HCT116 (cell line): ENCODE results near the gene CTTN. TPM values are rescaled to one million over a fixed set of nuclear protein-coding genes. Genes with fewer than 3 reads are reported as not detected.

Experiments
- ATAC-seq: fragments of 200-7000 bp; cut with Tn5 transposase; 2 replicates; pipeline ENCODE4 v1.9.1; 2020; ENCODE audit warnings: mild to moderate bottlenecking, moderate library complexity
- BruUV-seq: library from RNA; stranded (reverse); fragments of 400-500 nt; replicated peaks from 2 replicates; lab custom pipeline; 2021; lab: Mats Ljungman, UMichigan
- CTCF ChIA-PET: fragments of 300-600 bp; sonication (Branson Sonifier 250); formaldehyde crosslinking; loops from one replicate; lab custom pipeline; 2021; ENCODE audit warnings: antibody characterized with exemption; lab: Charles Lee
- POLR2A ChIA-PET: fragments of 300-600, 350-600 bp; sonication (Branson Sonifier 250); formaldehyde crosslinking; loops from one replicate; lab custom pipeline; 2021; ENCODE audit warnings: antibody characterized with exemption; lab: Charles Lee
- RAD21 ChIA-PET, 2 experiments: fragments of 300-600 bp; sonication (Branson Sonifier 250); formaldehyde crosslinking; loops; one replicate each; lab custom pipeline; 2023; ENCODE audit warnings: low total read pairs in 2 of 2; ENCODE audit not compliant: uncharacterized antibody in 2 of 2, unreplicated experiment in 2 of 2, low non-redundant PET in 1 of 2; lab: Charles Lee
- DNase-seq: peaks from one replicate; pipeline ENCODE4 v3.0.0-alpha.2; 2010; ENCODE audit warnings: low read depth, low spot score
- H2AFZ ChIP-seq: fragments of 200-600 bp; shearing (Covaris generic), sonication (generic); 2 replicates; pipeline ENCODE4 v1.6.1; 2017; ENCODE audit warnings: low read depth, mixed run types, mixed read lengths, antibody characterized with exemption, low read length; ENCODE audit not compliant: poor library complexity, severe bottlenecking
- H3K27ac ChIP-seq: 2 replicates; pipeline ENCODE4 v1.5.1; 2012; ENCODE audit warnings: low read depth, low read length
- H3K27me3 ChIP-seq: fragments of 200-600 bp; sonication (generic); 2 replicates; pipeline ENCODE4 v1.6.1; 2016; ENCODE audit warnings: mixed run types, low read length, mixed read lengths; ENCODE audit not compliant: insufficient read depth
- H3K36me3 ChIP-seq, 2 experiments: fragments of 200-500 bp in 1 of 2; fragments of 200-600 bp in 1 of 2; sonication (Bioruptor generic) in 1 of 2; sonication (generic) in 1 of 2; 2 replicates each; pipeline versions ENCODE4 v1.5.1 to v1.6.1; 2014 to 2016; ENCODE audit warnings: low read length in 2 of 2, inconsistent platforms in 1 of 2, mixed read lengths in 1 of 2, mixed run types in 1 of 2; ENCODE audit not compliant: insufficient read depth in 2 of 2, control insufficient read depth in 1 of 2
- H3K4me1 ChIP-seq, 2 experiments: fragments of 200-600 bp in 1 of 2; sonication (generic) in 1 of 2; 2 replicates each; pipeline versions ENCODE4 v1.5.1 to v1.6.1; 2012 to 2017; ENCODE audit warnings: low read length in 2 of 2, inconsistent platforms in 1 of 2, mild to moderate bottlenecking in 1 of 2, mixed read lengths in 1 of 2, mixed run types in 1 of 2, moderate library complexity in 1 of 2; ENCODE audit not compliant: insufficient read depth in 2 of 2, control insufficient read depth in 1 of 2
- H3K4me2 ChIP-seq: fragments of 200-600 bp; sonication (generic); 2 replicates; pipeline ENCODE4 v1.6.1; 2017; ENCODE audit warnings: mixed run types, low read length, mixed read lengths
- H3K4me3 ChIP-seq, 2 experiments: fragments of 200-600 bp in 1 of 2; sonication (generic) in 1 of 2; replicated peaks in 1 of 2; 2 replicates each; pipeline ENCODE4 v1.5.1; 2011 to 2016; ENCODE audit warnings: low read length in 2 of 2, control low read depth in 1 of 2, low read depth in 1 of 2, mild to moderate bottlenecking in 1 of 2, mixed read lengths in 1 of 2, mixed run types in 1 of 2
- H3K79me2 ChIP-seq: fragments of 200-600 bp; sonication (generic); 2 replicates; pipeline ENCODE4 v1.6.1; 2017; ENCODE audit warnings: mild to moderate bottlenecking, mixed run types, low read length, moderate library complexity, mixed read lengths; ENCODE audit not compliant: insufficient read depth
- H3K9ac ChIP-seq: fragments of 200-600 bp; sonication (generic); 2 replicates; pipeline ENCODE4 v1.6.1; 2016; ENCODE audit warnings: low read length, mixed read lengths
- H3K9me2 ChIP-seq: fragments of 200-600 bp; sonication (generic), shearing (Covaris generic); 2 replicates; pipeline ENCODE4 v1.6.1; 2017; ENCODE audit warnings: mixed run types, mild to moderate bottlenecking, moderate library complexity; ENCODE audit not compliant: insufficient read depth
- H3K9me3 ChIP-seq, 2 experiments: fragments of 200-500 bp in 1 of 2; fragments of 200-600 bp in 1 of 2; sonication (Bioruptor generic) in 1 of 2; sonication (generic) in 1 of 2; 2 replicates each; pipeline ENCODE4 v1.6.1; 2014 to 2017; ENCODE audit warnings: low read length in 2 of 2, mixed read lengths in 2 of 2, inconsistent platforms in 1 of 2, low read depth in 1 of 2, mild to moderate bottlenecking in 1 of 2, mixed run types in 1 of 2, moderate library complexity in 1 of 2; ENCODE audit not compliant: control insufficient read depth in 1 of 2, insufficient read depth in 1 of 2
- H4K20me1 ChIP-seq: fragments of 200-600 bp; sonication (generic), shearing (Covaris generic); 2 replicates; pipeline ENCODE4 v1.6.1; 2017; ENCODE audit warnings: mixed run types, mild to moderate bottlenecking, moderate library complexity; ENCODE audit not compliant: insufficient read depth
- EGR1 ChIP-seq: IDR thresholded peaks from 2 replicates; pipeline ENCODE4 v1.6.1; 2012; ENCODE audit warnings: low read depth
- EZH2 ChIP-seq: fragments of 200-600 bp; sonication (generic); IDR thresholded peaks from 2 replicates; pipeline ENCODE4 v1.6.1; 2017; ENCODE audit warnings: antibody characterized with exemption, mixed run types
- EZH2phosphoT487 ChIP-seq: fragments of 200-600 bp; IDR thresholded peaks from 2 replicates; pipeline ENCODE4 v1.6.1; 2018; ENCODE audit warnings: antibody characterized with exemption, borderline replicate concordance
- FOSL1 ChIP-seq: IDR thresholded peaks from 2 replicates; pipeline ENCODE4 v1.6.1; 2012; ENCODE audit warnings: low read depth
- MAX ChIP-seq: IDR thresholded peaks from 2 replicates; pipeline ENCODE4 v1.6.1; 2012
- POLR2AphosphoS5 ChIP-seq: IDR thresholded peaks from 2 replicates; pipeline ENCODE4 v1.6.1; 2011; ENCODE audit warnings: mild to moderate bottlenecking, low read depth, low read length, moderate library complexity
- REST ChIP-seq: IDR thresholded peaks from 2 replicates; pipeline ENCODE4 v1.6.1; 2012; ENCODE audit warnings: low read depth
- SIN3A ChIP-seq: IDR thresholded peaks from 2 replicates; pipeline ENCODE4 v1.6.1; 2012; ENCODE audit warnings: low read depth
- SRF ChIP-seq: IDR thresholded peaks from 2 replicates; pipeline ENCODE4 v1.6.1; 2012; ENCODE audit warnings: low read depth
- YY1 ChIP-seq: IDR thresholded peaks from 2 replicates; pipeline ENCODE4 v1.6.1; 2011; ENCODE audit warnings: low read length, low read depth, moderate library complexity, mild to moderate bottlenecking; ENCODE audit not compliant: insufficient replicate concordance; ENCODE audit errors: extremely low read depth
- intact Hi-C: fragments of 100-400 bp; cut with micrococcal nuclease; formaldehyde crosslinking; loops from 2 replicates; pipeline ENCODE4 v1.10.0; 2022
- total RNA-seq: library from RNA; stranded (reverse); gene quantifications from one replicate; pipeline ENCODE4 v1.2.1, GENCODE V29; 2021; ENCODE audit not compliant: unreplicated experiment

CTTN gene
- total RNA-seq, 1 experiment from 2014 or later, result 249 TPM

GRCh38 chr11:70436501-70436860, 38.2 kb downstream of the CTTN start:
- BruUV-seq, result no TSS peak
- H3K27me3 ChIP-seq, result no peaks in the 10 kb centered on the region
- H3K27ac ChIP-seq, result no peak overlapping the region
- intact Hi-C loops, result no loop called here
- ChIA-PET POLR2A (no interaction called here), CTCF (no interaction called here), RAD21 (no interaction called here)
- H3K79me2 ChIP-seq, result no peaks in the 10 kb centered on the region
- H3K9me2 ChIP-seq, result no peaks in the 10 kb centered on the region
- H2AFZ ChIP-seq, result no peak overlapping the region
- H3K4me2 ChIP-seq, result no peak overlapping the region
- no peak for TF ChIP-seq YY1
- TF ChIP-seq EZH2, result no peak
- no peak for TF ChIP-seq EGR1
- no peak for TF ChIP-seq SRF
- no peak for TF ChIP-seq MAX
- TF ChIP-seq POLR2AphosphoS5, result no peak
- TF ChIP-seq FOSL1, result no peak
- TF ChIP-seq EZH2phosphoT487, result no peak
- TF ChIP-seq SIN3A, result no peak
- no peak for TF ChIP-seq REST
- no peaks in the 10 kb centered on the region for H4K20me1 ChIP-seq
- H3K4me3 ChIP-seq, result no peak overlapping the region
- no peak for ATAC-seq
- H3K4me1 ChIP-seq, result no peaks in the 10 kb centered on the region
- no peak for DNase-seq
- H3K9me3 ChIP-seq, result no peaks in the 10 kb centered on the region
- H3K9ac ChIP-seq, result no peak overlapping the region
- peaks cover 34 to 41% of the 10 kb centered on the region in 2 experiments; a peak in 3 of 4 replicates for H3K36me3 ChIP-seq
